Spleen (tissue), 7 donors: Measurements from ENCODE around the gene GLB1L.

Source experiments
- POLR2A ChIP-seq, 3 donors: fragments of 450-650 bp; IDR thresholded peaks; one replicate each; pipeline ENCODE4 v1.5.1; 2017; ENCODE audit warnings: antibody characterized with exemption in 3 of 3, mild to moderate bottlenecking in 1 of 3
- POLR2AphosphoS5 ChIP-seq, 3 donors: sonication (generic); formaldehyde crosslinking; IDR thresholded peaks; one replicate each; pipeline ENCODE4 v1.5.1; 2017; ENCODE audit warnings: antibody characterized with exemption in 3 of 3
- TF ChIP-seq, protein P1 (sequence below), 11 experiments: fragments of 200-600 bp in 7 of 11; fragments of 450-650 bp in 4 of 11; sonication (generic) in 4 of 11; IDR thresholded peaks in 8 of 11; conservative IDR thresholded peaks in 3 of 11; 1 replicate in 7 of 11; 2 replicates in 4 of 11; pipeline versions ENCODE4 v1.4.0 to v1.8.0; 2016 to 2021; ENCODE audit warnings: antibody characterized with exemption in 11 of 11, inconsistent platforms in 4 of 11, mild to moderate bottlenecking in 1 of 11
- donor health status: DM: no; HTN: no; CAD: no; lungs with moderate emphysema.
- donor health status: DM: no; HTN: no; CAD: no.
- donor health status: DM: no; HTN: no; CAD: no.

DNA sequence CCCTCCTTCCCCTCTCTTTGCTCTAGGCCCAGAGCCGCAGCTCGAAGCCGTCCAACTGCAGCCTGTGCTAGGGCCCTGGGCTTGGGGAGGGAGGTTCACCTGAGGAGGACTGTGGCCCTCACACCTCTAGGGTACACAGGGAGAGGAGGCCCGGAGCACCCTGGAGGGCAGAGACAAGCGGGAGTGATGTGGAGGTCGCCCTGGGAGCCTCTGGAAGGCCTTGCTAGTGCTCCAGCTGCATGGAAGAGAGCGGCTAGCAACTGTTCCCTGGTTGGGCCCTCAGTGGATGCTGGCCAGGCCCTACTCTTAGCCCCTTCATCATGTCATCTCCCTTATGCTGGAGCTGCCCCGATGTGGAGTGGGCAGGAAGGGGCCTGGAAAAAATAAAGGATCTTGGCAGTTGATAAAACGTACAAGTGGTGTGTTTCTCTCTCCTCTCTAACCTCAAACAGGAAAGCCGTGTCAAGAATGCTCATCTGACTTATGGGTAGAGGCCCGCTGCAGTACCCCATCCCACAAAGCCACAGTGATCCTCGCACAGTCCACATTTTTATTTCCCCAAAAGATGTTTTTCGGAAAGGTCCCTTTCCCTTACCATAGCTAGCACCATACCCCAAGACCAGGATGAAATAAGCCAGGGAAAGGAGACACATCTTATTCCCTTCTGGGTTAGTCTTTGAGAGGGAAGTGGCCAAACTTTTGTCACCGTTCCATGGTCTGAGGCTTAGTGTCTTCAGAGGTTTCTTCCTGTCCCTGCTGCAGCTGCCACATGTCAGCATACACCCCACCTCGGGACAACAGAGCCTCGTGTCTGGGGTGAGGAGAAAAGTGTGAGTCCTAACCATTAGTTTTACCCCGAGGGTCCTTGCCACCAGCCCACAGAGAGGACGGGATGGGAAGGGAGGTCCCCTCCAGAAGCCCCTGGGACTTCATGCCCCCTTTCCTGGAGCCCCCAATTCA, 35.7 kb downstream of the GLB1L start:
- TF ChIP-seq POLR2A (IDR thresholded peaks at IDR 0.05) (no peak), POLR2AphosphoS5 (IDR thresholded peaks at IDR 0.05) (peak in 1 of 3 donors; percentile 44)
- TF ChIP-seq, protein P1, sequence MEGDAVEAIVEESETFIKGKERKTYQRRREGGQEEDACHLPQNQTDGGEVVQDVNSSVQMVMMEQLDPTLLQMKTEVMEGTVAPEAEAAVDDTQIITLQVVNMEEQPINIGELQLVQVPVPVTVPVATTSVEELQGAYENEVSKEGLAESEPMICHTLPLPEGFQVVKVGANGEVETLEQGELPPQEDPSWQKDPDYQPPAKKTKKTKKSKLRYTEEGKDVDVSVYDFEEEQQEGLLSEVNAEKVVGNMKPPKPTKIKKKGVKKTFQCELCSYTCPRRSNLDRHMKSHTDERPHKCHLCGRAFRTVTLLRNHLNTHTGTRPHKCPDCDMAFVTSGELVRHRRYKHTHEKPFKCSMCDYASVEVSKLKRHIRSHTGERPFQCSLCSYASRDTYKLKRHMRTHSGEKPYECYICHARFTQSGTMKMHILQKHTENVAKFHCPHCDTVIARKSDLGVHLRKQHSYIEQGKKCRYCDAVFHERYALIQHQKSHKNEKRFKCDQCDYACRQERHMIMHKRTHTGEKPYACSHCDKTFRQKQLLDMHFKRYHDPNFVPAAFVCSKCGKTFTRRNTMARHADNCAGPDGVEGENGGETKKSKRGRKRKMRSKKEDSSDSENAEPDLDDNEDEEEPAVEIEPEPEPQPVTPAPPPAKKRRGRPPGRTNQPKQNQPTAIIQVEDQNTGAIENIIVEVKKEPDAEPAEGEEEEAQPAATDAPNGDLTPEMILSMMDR (IDR thresholded peaks at IDR 0.05 in 8 of 11, conservative IDR thresholded peaks at IDR 0.05 in 3 of 11): no peak
